ENCODE measurements around the gene BRMS1L. TPM values are rescaled to one million over a fixed set of nuclear protein-coding genes. Genes with fewer than 3 reads are reported as not detected.
A peak's percentile ranks its signal among the peaks of the same experiment; 100 is the strongest.

The BRMS1L gene
- total RNA-seq, 2 donors from 2014 or later = 4.3 to 5.2 TPM

GRCh38 chr14:35865611-35866324 is 39.6 kb downstream of the BRMS1L start:
- Histone ChIP-seq H3K4me3 (no peak overlapping the region), H3K27me3 (no peaks in the 10 kb centered on the region), H3K9me3 (no peaks in the 10 kb centered on the region), H3K4me1 (no peaks in the 10 kb centered on the region), H3K27ac (no peak overlapping the region), H3K36me3 (replicated peaks in 1 of 2; ENCODE audit: insufficient read depth in 1 of 2, low read depth in 2 of 2) (peaks cover 0 to 3% of the 10 kb centered on the region in 2 donors)
- DNase-seq = no peak
- ATAC-seq = no peak
- intact Hi-C loops (cut with DNase I) = no loop called here
- TF ChIP-seq CTCF (IDR thresholded peaks at IDR 0.05) (peak in 1 of 7 experiments; percentile 7), POLR2A (IDR thresholded peaks at IDR 0.05) (no peak)
- WGBS, 2 donors = 90 to 96% methylated on average over 6 of the region's 6 CpGs

- H3K27ac ChIP-seq = no peak overlapping the region
- 63 to 70% methylated on average over 2 of the region's 2 CpGs for WGBS, 2 donors
- intact Hi-C loops (cut with DNase I) = no loop called here
Measured at GRCh38 chr14:35866595-35867279, 40.6 kb downstream of the BRMS1L start.

GRCh38 chr14:35867280-35867629 is 41.1 kb downstream of the BRMS1L start:
- TF ChIP-seq POLR2A (IDR thresholded peaks at IDR 0.05) (no peak), CTCF (IDR thresholded peaks at IDR 0.05) (no peak)
- H3K36me3 ChIP-seq (replicated peaks in 1 of 2; ENCODE audit: insufficient read depth in 1 of 2, low read depth in 2 of 2) = peaks cover 0 to 3% of the 10 kb centered on the region in 2 donors
- no peak overlapping the region for H3K27ac ChIP-seq
- no peaks in the 10 kb centered on the region for H3K9me3 ChIP-seq
- WGBS, 2 donors = 86 to 89% methylated on average over 2 of the region's 2 CpGs
- no peaks in the 10 kb centered on the region for H3K27me3 ChIP-seq
- no peak overlapping the region for H3K4me3 ChIP-seq
- intact Hi-C loops (cut with DNase I) = no loop called here
- DNase-seq = no peak
- H3K4me1 ChIP-seq = no peaks in the 10 kb centered on the region
- no peak for ATAC-seq

More at GRCh38 chr14:35866595-35867279, 40.6 kb downstream of the BRMS1L start:
- no peaks in the 10 kb centered on the region for H3K27me3 ChIP-seq
- no peaks in the 10 kb centered on the region for H3K9me3 ChIP-seq
- no peak for TF ChIP-seq CTCF (IDR thresholded peaks at IDR 0.05)
- no peak for TF ChIP-seq POLR2A (IDR thresholded peaks at IDR 0.05)
- H3K36me3 ChIP-seq (replicated peaks in 1 of 2; ENCODE audit: insufficient read depth in 1 of 2, low read depth in 2 of 2) = peaks cover 0 to 3% of the 10 kb centered on the region in 2 donors
- no peak for ATAC-seq
- DNase-seq = no peak
- H3K4me3 ChIP-seq = no peak overlapping the region
- no peaks in the 10 kb centered on the region for H3K4me1 ChIP-seq

GRCh38 chr14:35875296-35875695 is 49.2 kb downstream of the BRMS1L start:
- no peaks in the 10 kb centered on the region for H3K27me3 ChIP-seq
- no peaks in the 10 kb centered on the region for H3K4me1 ChIP-seq
- H3K27ac ChIP-seq = no peak overlapping the region
- no peaks in the 10 kb centered on the region for H3K9me3 ChIP-seq
- no peak overlapping the region for H3K4me3 ChIP-seq
- WGBS, 2 donors = 48 to 56% methylated on average over 2 of the region's 2 CpGs
- no peak for ATAC-seq
- intact Hi-C loops (cut with DNase I) = no loop called here
- H3K36me3 ChIP-seq (replicated peaks in 1 of 2; ENCODE audit: insufficient read depth in 1 of 2, low read depth in 2 of 2) = no peaks in the 10 kb centered on the region
- DNase-seq = no peak
- TF ChIP-seq POLR2A (IDR thresholded peaks at IDR 0.05) (no peak), CTCF (IDR thresholded peaks at IDR 0.05) (no peak)

Measured in body of pancreas (tissue), 4 donors.